GM18867 (cell line): ENCODE results near the gene SREK1IP1.
"Not testable (repeated sequence)": the region's sequence is repeated elsewhere in the genome, so short reads cannot be mapped to it uniquely, and the experiment has no call there.

Experiments
- ATAC-seq: cut with Tn5 transposase; IDR thresholded peaks from one replicate; pipeline ENCODE4 v1.9.1; 2021; ENCODE audit warnings: mild to moderate bottlenecking, moderate library complexity; ENCODE audit not compliant: unreplicated experiment

SREK1IP1 gene

GRCh38 chr5:64765804-64766504 lies 2.5 kb downstream of the SREK1IP1 start:
- ATAC-seq: no peak

GRCh38 chr5:64763948-64764503 lies 4.5 kb downstream of the SREK1IP1 start:
- ATAC-seq: no peak

GRCh38 chr5:64759960-64760660 lies 8.4 kb downstream of the SREK1IP1 start:
- ATAC-seq: no peak

GRCh38 chr5:64758901-64759300 lies 9.6 kb downstream of the SREK1IP1 start:
- ATAC-seq: no peak

- no peak for ATAC-seq
Measured at GRCh38 chr5:64754066-64754465, 14.4 kb downstream of the SREK1IP1 start.

- ATAC-seq: no peak
Measured at GRCh38 chr5:64749385-64749784, 19.1 kb downstream of the SREK1IP1 start.

- no peak for ATAC-seq
Measured at GRCh38 chr5:64746446-64746845, 22.0 kb downstream of the SREK1IP1 start.

- ATAC-seq: no peak
Measured at GRCh38 chr5:64744914-64745313, 23.6 kb downstream of the SREK1IP1 start.

GRCh38 chr5:64742821-64743220 lies 25.7 kb downstream of the SREK1IP1 start:
- ATAC-seq: no peak

GRCh38 chr5:64742411-64742810 lies 26.1 kb downstream of the SREK1IP1 start:
- no peak for ATAC-seq

GRCh38 chr5:64727150-64727549 lies 41.3 kb downstream of the SREK1IP1 start:
- no peak for ATAC-seq

GRCh38 chr5:64722588-64722987 lies 45.9 kb downstream of the SREK1IP1 start:
- ATAC-seq: no peak

GRCh38 chr5:64714495-64714894 lies 54.0 kb downstream of the SREK1IP1 start:
- ATAC-seq: not testable (repeated sequence)

- no peak for ATAC-seq
Measured at GRCh38 chr5:64707191-64707590, 61.3 kb downstream of the SREK1IP1 start.

GRCh38 chr5:64706074-64706473 lies 62.4 kb downstream of the SREK1IP1 start:
- ATAC-seq: not testable (repeated sequence)

- ATAC-seq: no peak
Measured at GRCh38 chr5:64700765-64701164, 67.7 kb downstream of the SREK1IP1 start.

GRCh38 chr5:64696414-64696813 lies 72.1 kb downstream of the SREK1IP1 start:
- not testable (repeated sequence) for ATAC-seq

GRCh38 chr5:64693636-64694035 lies 74.9 kb downstream of the SREK1IP1 start:
- ATAC-seq: no peak

GRCh38 chr5:64691291-64691690 lies 77.2 kb downstream of the SREK1IP1 start:
- no peak for ATAC-seq

- no peak for ATAC-seq
Measured at GRCh38 chr5:64690417-64691151, 77.9 kb downstream of the SREK1IP1 start, which contains the start of gene SHISAL2B. TSS of gene SHISAL2B (plus strand) at chr5:64690503. CDS start at chr5:64690624, 121 bp downstream.

GRCh38 chr5:64690104-64690416 lies 78.4 kb downstream of the SREK1IP1 start:
- no peak for ATAC-seq
